Right lobe of liver (tissue), 6 donors: ENCODE data around the gene IFT74. TPM values are rescaled to one million over a fixed set of nuclear protein-coding genes. Genes with fewer than 3 reads are reported as not detected.
A peak's percentile ranks its signal among the peaks of the same experiment; 100 is the strongest.

Experiments used
- ATAC-seq, 4 donors: fragments of 200-7000 bp; cut with Tn5 transposase; one replicate each; pipeline ENCODE4 v1.9.1; 2020; ENCODE audit warnings: mild to moderate bottlenecking in 4 of 4, moderate library complexity in 4 of 4
- DNase-seq, 3 donors: peaks; one replicate each; pipeline ENCODE4 v3.0.0-alpha.2; 2020
- H3K27ac ChIP-seq, 3 donors: fragments of 200-600 bp; one replicate each; pipeline ENCODE4 v1.8.0; 2022
- H3K27me3 ChIP-seq, 2 donors: fragments of 200-600 bp; one replicate each; pipeline ENCODE4 v1.8.0; 2022
- H3K36me3 ChIP-seq, 4 donors: fragments of 200-600 bp; sonication (generic) in 1 of 4; one replicate each; pipeline versions ENCODE4 v1.5.1 to v1.8.0; 2017 to 2022; ENCODE audit warnings: control low read depth in 1 of 4
- H3K4me1 ChIP-seq, 4 donors: fragments of 200-600 bp; sonication (generic) in 1 of 4; one replicate each; pipeline versions ENCODE4 v1.5.1 to v1.8.0; 2017 to 2022; ENCODE audit warnings: control low read depth in 1 of 4
- H3K4me3 ChIP-seq, 3 donors: fragments of 200-600 bp; one replicate each; pipeline ENCODE4 v1.8.0; 2022
- H3K9me3 ChIP-seq, 4 donors: fragments of 200-600 bp; sonication (generic) in 1 of 4; one replicate each; pipeline versions ENCODE4 v1.5.1 to v1.8.0; 2017 to 2022; ENCODE audit warnings: control low read depth in 1 of 4
- CTCF ChIP-seq, 4 donors: fragments of 200-600 bp in 3 of 4; fragments of 450-650 bp in 1 of 4; IDR thresholded peaks; one replicate each; pipeline versions ENCODE4 v1.5.1 to v1.8.0; 2016 to 2022; ENCODE audit warnings: antibody characterized with exemption in 4 of 4, mild to moderate bottlenecking in 2 of 4
- POLR2A ChIP-seq: fragments of 450-650 bp; IDR thresholded peaks from one replicate; pipeline ENCODE4 v1.6.1; 2017; ENCODE audit warnings: antibody characterized with exemption, mild to moderate bottlenecking
- WGBS: methylation state at CpG from one replicate; pipeline ENCODE4 v1.1.6; 2018; ENCODE audit warnings: low coverage, low lambda C conversion rate; ENCODE audit not compliant: insufficient coverage; ENCODE audit errors: missing lambda C conversion rate; 5-methylcytosine and 5-hydroxymethylcytosine counted together
- intact Hi-C, 2 donors: fragments of 100-400 bp; cut with DNase I; formaldehyde crosslinking; loops; one replicate each; pipeline versions ENCODE4 v1.11.2 to v1.14.1; 2022
- total RNA-seq, 6 experiments: library from RNA; depleted of rRNA in 2 of 6; stranded (reverse); fragments of >200 nt in 2 of 6; fragmentation: NEBNext Ultra II Directional in 3 of 6; extraction: Animal tissue kit (Norgen Biotek cat#: 25700) in 3 of 6; gene quantifications; one replicate each; pipeline versions ENCODE4 v1.1.0 to v1.2.4, GENCODE V29; 2016 to 2023
- donor health status: DM: no; HTN: yes; CAD: no.
- donor health status: DM: no; HTN: no; CAD: no.
- donor health status: DM: no; HTN: no; CAD: no.
- donor health status: DM: no; HTN: yes; CAD: no.
- donor health status: DM: no; HTN: yes; CAD: no.

IFT74 gene
- total RNA-seq, 6 experiments from 2014 or later, result 6.2 to 10.2 (median 6.7) TPM

GRCh38 chr9:27094640-27095298 is 138.6 kb downstream of the IFT74 start:
- Histone ChIP-seq H3K36me3 (no peaks in the 10 kb centered on the region), H3K27ac (no peak overlapping the region), H3K4me3 (no peak overlapping the region), H3K9me3 (no peaks in the 10 kb centered on the region), H3K4me1 (no peaks in the 10 kb centered on the region), H3K27me3 (no peaks in the 10 kb centered on the region)
- WGBS, result 64% methylated on average over 3 of the region's 3 CpGs
- no peak for DNase-seq
- ATAC-seq, result no peak
- intact Hi-C loops, result no loop called here
- TF ChIP-seq POLR2A, result no peak
- TF ChIP-seq CTCF (IDR thresholded peaks at IDR 0.05), result no peak

- no peak for DNase-seq
- ATAC-seq, result no peak
- Histone ChIP-seq H3K4me3 (no peak overlapping the region), H3K36me3 (no peaks in the 10 kb centered on the region), H3K27ac (no peak overlapping the region), H3K27me3 (no peaks in the 10 kb centered on the region), H3K4me1 (no peaks in the 10 kb centered on the region), H3K9me3 (no peaks in the 10 kb centered on the region)
- 87% methylated on average over 2 of the region's 2 CpGs for WGBS
- TF ChIP-seq POLR2A (no peak), CTCF (IDR thresholded peaks at IDR 0.05) (no peak)
- intact Hi-C loops, result no loop called here
Observed at GRCh38 chr9:27107241-27107640, 151.0 kb downstream of the IFT74 start.

GRCh38 chr9:27108981-27109541 is 152.8 kb downstream of the IFT74 start, which contains the start of gene TEK:
Gene TEK (plus strand): TSS chr9:27109225. CDS start chr9:27109591, 366 bp downstream.
- intact Hi-C loops, result no loop called here
- H3K4me1 ChIP-seq, result no peaks in the 10 kb centered on the region
- H3K36me3 ChIP-seq, result no peaks in the 10 kb centered on the region
- ATAC-seq (peak; percentile 68 to 84 (median 73)), DNase-seq (no peak)
- no peaks in the 10 kb centered on the region for H3K9me3 ChIP-seq
- no peaks in the 10 kb centered on the region for H3K27me3 ChIP-seq
- H3K27ac ChIP-seq, result peak within 1 kb of the TSS; percentile 10 to 58 (median 29)
- 11% methylated on average over 8 of the region's 9 CpGs for WGBS
- H3K4me3 ChIP-seq, result peak within 1 kb of the TSS in 2 of 3 donors; percentile 5 to 24
- TF ChIP-seq CTCF (IDR thresholded peaks at IDR 0.05), result no peak
- no peak for TF ChIP-seq POLR2A

- intact Hi-C loops, result no loop called here
- Histone ChIP-seq H3K4me3 (peak overlapping the region in 2 of 3 donors; percentile 5 to 24), H3K27me3 (no peaks in the 10 kb centered on the region), H3K36me3 (no peaks in the 10 kb centered on the region), H3K27ac (peak overlapping the region; percentile 10 to 58 (median 29)), H3K9me3 (no peaks in the 10 kb centered on the region), H3K4me1 (no peaks in the 10 kb centered on the region)
- ATAC-seq, result no peak
- TF ChIP-seq CTCF (IDR thresholded peaks at IDR 0.05) (no peak), POLR2A (no peak)
- no peak for DNase-seq
- 23% methylated on average over 2 of the region's 2 CpGs for WGBS
Observed at GRCh38 chr9:27109621-27110020, 153.4 kb downstream of the IFT74 start.
